Testis (tissue), 2 donors: ENCODE measurements around the gene FRMPD4.

Experiments
- POLR2A ChIP-seq: fragments of 450-650 bp; IDR thresholded peaks from one replicate; pipeline ENCODE4 v1.6.1; 2017; ENCODE audit warnings: antibody characterized with exemption, mild to moderate bottlenecking, moderate library complexity
- TF ChIP-seq, protein P1 (sequence below), 3 experiments: fragments of 450-650 bp in 2 of 3; fragments of 200-600 bp in 1 of 3; sonication (generic) in 1 of 3; IDR thresholded peaks; one replicate each; pipeline ENCODE4 v1.5.1; 2016 to 2019; ENCODE audit warnings: antibody characterized with exemption in 3 of 3, mild to moderate bottlenecking in 2 of 3, moderate library complexity in 1 of 3

DNA sequence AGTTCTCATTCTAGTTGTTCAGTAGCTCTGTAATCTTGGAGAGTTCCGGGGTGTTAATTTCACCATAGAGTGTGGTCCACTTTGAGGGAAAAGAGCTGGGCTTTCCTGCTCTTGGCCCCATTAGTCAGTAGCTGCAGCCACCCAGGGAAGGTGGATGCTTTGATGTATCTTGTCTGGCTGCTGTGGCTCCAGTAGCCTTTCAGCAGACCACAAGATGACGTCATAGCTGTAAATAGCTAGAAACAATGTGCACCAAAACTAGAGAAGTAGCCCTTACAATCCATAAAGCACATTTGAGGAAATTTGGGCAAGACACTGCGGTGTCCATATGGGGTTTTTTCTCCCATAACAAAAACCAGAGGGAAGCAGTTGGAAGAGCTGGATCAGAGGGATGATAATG lies 620.0 kb downstream of the FRMPD4 start:
- TF ChIP-seq, protein P1, sequence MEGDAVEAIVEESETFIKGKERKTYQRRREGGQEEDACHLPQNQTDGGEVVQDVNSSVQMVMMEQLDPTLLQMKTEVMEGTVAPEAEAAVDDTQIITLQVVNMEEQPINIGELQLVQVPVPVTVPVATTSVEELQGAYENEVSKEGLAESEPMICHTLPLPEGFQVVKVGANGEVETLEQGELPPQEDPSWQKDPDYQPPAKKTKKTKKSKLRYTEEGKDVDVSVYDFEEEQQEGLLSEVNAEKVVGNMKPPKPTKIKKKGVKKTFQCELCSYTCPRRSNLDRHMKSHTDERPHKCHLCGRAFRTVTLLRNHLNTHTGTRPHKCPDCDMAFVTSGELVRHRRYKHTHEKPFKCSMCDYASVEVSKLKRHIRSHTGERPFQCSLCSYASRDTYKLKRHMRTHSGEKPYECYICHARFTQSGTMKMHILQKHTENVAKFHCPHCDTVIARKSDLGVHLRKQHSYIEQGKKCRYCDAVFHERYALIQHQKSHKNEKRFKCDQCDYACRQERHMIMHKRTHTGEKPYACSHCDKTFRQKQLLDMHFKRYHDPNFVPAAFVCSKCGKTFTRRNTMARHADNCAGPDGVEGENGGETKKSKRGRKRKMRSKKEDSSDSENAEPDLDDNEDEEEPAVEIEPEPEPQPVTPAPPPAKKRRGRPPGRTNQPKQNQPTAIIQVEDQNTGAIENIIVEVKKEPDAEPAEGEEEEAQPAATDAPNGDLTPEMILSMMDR (IDR thresholded peaks at IDR 0.05) = no peak
- no peak for TF ChIP-seq POLR2A
